ENCODE results near the gene TRABD.

The TRABD gene

DNA sequence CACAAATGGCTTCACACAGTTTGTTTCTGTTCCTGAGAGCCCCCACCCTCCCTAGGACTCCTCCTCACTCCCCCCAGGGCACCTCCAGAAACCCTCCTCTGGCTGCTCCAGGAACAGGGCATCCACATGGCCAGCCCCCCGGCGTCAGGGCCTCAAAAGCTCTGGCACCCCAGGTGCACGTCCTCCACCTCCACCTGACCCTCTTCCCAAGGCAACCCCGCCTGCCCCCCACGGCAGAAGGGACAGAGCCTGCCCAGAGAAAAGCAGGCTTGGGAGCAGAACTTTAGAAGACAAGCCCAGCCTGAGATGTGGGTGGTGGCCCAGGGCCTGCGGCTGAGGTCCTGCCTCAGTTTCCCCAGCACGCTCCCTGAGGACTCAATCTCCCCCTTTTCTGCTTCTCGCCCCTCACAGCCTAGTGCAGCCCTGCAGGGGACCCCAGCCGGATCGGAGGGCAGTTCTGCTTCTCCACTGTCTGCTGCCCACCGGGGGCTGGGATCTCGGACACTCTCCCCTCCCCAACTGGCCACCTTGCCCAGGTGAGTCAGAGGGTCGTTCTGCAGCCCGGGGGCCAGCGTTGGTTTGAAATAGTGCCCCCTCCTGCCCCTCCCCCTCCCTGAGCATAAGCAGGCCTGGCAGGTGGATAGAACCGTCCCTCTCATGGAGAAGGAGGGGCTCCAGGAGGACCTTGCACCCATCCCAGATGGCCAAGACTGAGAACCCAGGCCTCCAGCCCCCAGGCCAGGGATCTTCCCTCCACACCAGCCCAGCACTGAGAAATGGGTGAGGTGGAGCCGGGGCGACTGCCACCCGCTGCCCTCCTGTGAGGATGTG is 2.4 kb upstream of the TRABD start:
- H3K4me3 ChIP-seq (replicated peaks in 1 of 2; ENCODE audit: low read depth in 2 of 2, low read length in 2 of 2) = no peak overlapping the region
- no peak for DNase-seq (ENCODE audit: low read depth in 2 of 2)
- TF ChIP-seq, protein P1, sequence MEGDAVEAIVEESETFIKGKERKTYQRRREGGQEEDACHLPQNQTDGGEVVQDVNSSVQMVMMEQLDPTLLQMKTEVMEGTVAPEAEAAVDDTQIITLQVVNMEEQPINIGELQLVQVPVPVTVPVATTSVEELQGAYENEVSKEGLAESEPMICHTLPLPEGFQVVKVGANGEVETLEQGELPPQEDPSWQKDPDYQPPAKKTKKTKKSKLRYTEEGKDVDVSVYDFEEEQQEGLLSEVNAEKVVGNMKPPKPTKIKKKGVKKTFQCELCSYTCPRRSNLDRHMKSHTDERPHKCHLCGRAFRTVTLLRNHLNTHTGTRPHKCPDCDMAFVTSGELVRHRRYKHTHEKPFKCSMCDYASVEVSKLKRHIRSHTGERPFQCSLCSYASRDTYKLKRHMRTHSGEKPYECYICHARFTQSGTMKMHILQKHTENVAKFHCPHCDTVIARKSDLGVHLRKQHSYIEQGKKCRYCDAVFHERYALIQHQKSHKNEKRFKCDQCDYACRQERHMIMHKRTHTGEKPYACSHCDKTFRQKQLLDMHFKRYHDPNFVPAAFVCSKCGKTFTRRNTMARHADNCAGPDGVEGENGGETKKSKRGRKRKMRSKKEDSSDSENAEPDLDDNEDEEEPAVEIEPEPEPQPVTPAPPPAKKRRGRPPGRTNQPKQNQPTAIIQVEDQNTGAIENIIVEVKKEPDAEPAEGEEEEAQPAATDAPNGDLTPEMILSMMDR (IDR thresholded peaks at IDR 0.05; ENCODE audit: low read depth, low read length) = no peak

DNA sequence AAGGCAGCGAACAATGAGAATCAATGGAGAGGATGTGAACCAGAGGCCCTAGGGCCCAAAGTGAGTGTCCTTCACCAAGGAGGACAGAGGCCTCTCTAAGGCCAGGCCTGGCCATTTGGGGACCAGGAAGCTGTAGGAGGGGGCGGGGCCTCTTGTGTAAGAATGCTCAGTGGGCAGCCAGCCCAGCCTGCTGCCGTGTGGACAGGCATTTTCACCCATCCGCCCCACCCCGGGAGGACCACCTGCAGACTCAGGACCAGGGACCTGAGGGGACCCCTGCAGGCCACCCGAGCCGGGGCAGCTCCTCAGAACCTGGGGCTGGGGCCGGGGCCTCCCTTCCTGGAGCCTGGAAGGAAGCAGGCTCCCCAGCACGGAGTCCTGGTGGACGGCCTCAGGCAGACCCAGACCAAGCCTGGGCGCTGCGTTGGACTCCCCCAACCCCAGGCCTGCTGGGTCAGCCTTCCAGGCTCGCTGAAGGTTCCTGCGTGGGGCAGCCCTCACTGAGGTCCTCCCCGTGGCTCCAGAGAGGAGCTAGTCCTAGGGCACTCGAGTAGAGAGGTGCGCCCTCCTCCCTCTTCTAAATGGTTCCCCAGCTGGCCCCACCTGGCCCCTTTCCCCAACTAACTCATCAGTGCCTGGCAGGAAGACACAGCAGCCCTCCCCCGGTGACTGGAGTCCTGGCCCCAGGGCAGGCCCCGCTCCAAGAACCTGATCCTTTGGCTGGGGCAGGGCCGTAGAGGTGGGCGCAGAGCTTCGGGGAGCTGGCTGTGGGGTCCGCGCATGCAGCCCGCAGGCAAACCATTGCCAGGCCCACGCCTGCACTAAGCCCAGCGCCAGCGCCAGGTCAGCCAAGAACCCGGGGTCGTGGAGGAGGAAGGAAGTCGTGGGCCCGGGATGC is 1.5 kb upstream of the TRABD start:
- TF ChIP-seq, protein P1 (IDR thresholded peaks at IDR 0.05; ENCODE audit: low read depth, low read length) = no peak
- peak overlapping the region in 1 of 2 donors; percentile 14 for H3K4me3 ChIP-seq (replicated peaks in 1 of 2; ENCODE audit: low read depth in 2 of 2, low read length in 2 of 2)
- peak; percentile 66 to 81 for DNase-seq (ENCODE audit: low read depth in 2 of 2)

DNA sequence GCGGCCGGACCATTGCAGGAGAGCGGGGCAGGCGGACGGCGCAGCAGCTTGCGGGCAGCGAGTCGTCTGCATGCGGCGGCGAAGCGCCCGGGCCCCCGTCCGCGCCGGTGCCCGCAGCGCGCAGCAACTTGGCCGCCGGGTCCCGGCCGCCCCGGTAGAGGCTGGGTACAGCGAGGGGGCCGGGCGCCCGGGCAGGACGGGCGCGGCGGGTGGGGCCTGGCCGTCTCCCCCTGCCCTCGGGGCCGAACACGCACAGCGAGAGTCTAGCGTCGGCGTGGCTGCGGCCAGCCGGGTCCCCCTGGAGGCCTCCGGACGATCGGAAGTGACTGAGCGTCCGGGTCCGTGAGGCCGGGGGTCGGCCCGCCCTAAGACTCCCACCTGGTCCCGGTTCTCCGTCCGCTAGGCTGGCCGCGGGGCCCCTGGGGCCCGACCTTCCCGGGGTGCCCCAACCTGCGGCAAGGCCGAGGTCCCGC is 775 bp upstream of the TRABD start:
- peak overlapping the region; percentile 35 to 44 for H3K4me3 ChIP-seq (replicated peaks in 1 of 2; ENCODE audit: low read depth in 2 of 2, low read length in 2 of 2)
- TF ChIP-seq, protein P1 (IDR thresholded peaks at IDR 0.05; ENCODE audit: low read depth, low read length) = no peak
- no peak for DNase-seq (ENCODE audit: low read depth in 2 of 2)

DNA sequence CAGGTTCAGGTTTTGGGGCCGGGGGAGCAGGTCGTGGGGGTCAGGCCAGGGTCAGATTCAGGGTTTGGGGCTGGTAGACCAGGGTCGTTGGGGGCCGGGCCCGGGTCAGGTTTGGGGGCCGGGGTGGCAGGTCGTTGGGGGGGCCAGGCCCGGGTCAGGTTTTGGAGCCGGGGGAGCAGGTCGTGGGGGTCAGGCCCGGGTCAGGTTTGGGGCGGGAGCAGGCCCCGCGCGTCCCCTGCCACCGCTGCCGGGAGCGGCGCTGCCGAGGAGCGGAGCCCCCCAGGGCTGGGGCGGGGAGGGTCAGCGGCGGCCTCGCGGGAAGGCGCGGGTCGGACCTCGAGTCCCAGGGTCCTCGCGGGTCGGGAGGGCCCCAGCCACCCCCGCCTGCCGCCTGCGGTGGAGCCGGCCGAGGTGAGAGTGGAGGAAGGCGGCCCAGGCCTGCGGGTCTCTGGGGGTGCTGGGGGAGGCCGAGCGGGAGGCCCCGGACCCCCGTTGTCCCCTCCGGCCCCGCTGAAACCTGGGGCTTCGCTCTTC is 535 bp downstream of the TRABD start:
- no peak for DNase-seq (ENCODE audit: low read depth in 2 of 2)
- TF ChIP-seq, protein P1 (IDR thresholded peaks at IDR 0.05; ENCODE audit: low read depth, low read length) = no peak
- H3K4me3 ChIP-seq (replicated peaks in 1 of 2; ENCODE audit: low read depth in 2 of 2, low read length in 2 of 2) = peak overlapping the region; percentile 70 to 72

DNA sequence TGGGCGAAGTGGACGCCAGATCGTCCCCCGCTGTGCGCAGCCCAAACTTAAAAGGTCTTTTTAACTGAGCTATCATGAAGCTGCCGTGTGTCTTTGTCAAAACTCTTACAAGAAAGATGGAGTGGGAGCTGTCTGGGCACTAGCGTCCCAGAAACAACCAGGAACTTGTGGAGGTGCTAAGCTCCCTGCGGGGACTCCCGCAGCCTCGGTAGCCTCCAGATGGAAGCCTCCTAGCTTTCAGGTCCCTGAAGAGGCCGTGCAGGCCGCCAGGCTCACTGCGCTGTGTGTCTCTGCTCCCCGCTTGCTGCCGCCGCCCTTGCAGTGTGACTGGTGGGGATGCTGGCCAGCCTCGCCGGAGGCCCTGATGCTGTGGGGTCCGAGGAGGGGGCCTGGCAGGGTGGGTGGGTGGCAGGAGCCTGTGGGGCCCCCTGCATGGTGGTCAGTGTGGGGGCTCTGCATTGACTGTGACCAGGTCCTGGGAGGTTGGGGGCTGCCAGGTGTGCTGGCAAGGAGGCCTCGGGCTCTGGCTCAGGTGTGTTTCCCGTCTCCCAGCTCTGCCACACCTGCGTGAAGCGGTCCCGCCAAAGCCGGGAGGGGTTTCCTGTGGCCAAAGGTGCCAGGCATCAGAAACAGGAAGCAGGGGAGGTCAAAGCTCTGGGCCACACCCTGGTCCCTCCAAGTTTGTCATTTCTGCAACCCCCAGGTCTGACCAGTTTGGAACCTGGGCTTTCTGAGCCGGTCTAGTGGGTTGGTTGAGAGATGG is 1.2 kb downstream of the TRABD start:
- peak overlapping the region; percentile 70 to 72 for H3K4me3 ChIP-seq (replicated peaks in 1 of 2; ENCODE audit: low read depth in 2 of 2, low read length in 2 of 2)
- peak; percentile 29 to 35 for DNase-seq (ENCODE audit: low read depth in 2 of 2)

More for the DNA sequence above, 1.2 kb downstream of the TRABD start:
- TF ChIP-seq, protein P1 (IDR thresholded peaks at IDR 0.05; ENCODE audit: low read depth, low read length) = no peak

Measured in cardiac fibroblast (primary cell).